Right lobe of liver (tissue), 4 donors: Measurements from ENCODE around the gene DAZAP1.

Experiments
- POLR2A ChIP-seq: fragments of 450-650 bp; IDR thresholded peaks from one replicate; pipeline ENCODE4 v1.6.1; 2017; ENCODE audit warnings: antibody characterized with exemption, mild to moderate bottlenecking
- TF ChIP-seq, protein P1 (sequence below), 4 donors: fragments of 200-600 bp in 3 of 4; fragments of 450-650 bp in 1 of 4; IDR thresholded peaks; one replicate each; pipeline versions ENCODE4 v1.5.1 to v1.8.0; 2016 to 2022; ENCODE audit warnings: antibody characterized with exemption in 4 of 4, mild to moderate bottlenecking in 2 of 4
- donor health status: DM: no; HTN: no; CAD: no.
- donor health status: DM: no; HTN: no; CAD: no.
- donor health status: DM: no; HTN: yes; CAD: no.

DNA sequence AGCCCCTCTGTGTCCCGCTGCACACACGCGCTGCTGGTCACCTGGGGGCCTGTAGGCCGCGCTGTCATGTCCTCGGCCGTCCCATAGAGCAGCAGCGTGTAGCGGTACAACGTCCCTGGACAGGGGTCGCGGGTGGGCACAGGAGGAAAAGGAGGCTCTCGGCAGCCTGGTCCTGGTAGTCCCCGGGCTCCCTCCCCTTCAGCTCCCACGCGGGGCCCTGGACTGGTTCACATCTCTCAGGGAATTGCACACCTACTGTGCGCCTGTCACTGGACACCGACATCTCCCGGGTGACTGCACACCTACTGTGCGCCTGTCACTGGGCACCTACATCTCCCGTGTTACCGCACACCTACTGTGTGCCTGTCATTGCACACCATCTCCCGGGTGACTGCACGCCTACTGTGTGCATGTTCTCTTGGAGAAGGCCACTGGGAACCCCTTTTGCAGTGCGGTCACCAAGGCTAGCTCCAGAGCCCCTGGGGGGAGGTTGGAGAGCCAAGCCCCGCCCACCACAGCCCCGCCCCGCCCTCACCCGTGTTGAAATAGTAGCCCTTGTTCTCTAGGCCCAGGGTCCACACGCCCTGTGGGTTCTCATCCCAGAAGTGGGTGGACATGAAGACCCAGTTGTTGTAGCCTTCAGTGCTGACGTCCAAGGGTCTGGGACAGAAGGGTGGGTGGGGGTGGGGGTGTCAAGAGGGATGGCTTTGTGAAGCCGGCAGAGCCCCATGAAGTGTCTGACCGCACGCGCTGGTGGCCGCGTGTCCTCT lies 75.2 kb downstream of the DAZAP1 start:
- TF ChIP-seq, protein P1, sequence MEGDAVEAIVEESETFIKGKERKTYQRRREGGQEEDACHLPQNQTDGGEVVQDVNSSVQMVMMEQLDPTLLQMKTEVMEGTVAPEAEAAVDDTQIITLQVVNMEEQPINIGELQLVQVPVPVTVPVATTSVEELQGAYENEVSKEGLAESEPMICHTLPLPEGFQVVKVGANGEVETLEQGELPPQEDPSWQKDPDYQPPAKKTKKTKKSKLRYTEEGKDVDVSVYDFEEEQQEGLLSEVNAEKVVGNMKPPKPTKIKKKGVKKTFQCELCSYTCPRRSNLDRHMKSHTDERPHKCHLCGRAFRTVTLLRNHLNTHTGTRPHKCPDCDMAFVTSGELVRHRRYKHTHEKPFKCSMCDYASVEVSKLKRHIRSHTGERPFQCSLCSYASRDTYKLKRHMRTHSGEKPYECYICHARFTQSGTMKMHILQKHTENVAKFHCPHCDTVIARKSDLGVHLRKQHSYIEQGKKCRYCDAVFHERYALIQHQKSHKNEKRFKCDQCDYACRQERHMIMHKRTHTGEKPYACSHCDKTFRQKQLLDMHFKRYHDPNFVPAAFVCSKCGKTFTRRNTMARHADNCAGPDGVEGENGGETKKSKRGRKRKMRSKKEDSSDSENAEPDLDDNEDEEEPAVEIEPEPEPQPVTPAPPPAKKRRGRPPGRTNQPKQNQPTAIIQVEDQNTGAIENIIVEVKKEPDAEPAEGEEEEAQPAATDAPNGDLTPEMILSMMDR (IDR thresholded peaks at IDR 0.05) = no peak
- no peak for TF ChIP-seq POLR2A
